Stimulated activated CD4-positive, alpha-beta T cell treated with anti-CD3 and anti-CD28 coated beads, Interleukin-12 subunit alpha, Interleukin-12 subunit beta, amount 100 ng/mL, for 48 hours (primary cell): ENCODE data around the gene CD7.
"Not testable (repeated sequence)": the region's sequence is repeated elsewhere in the genome, so short reads cannot be mapped to it uniquely, and the experiment has no call there.

Source experiments
- DNase-seq, 3 donors: peaks; one replicate each; pipeline ENCODE4 v3.0.0-alpha.2; 2020; ENCODE audit warnings: low read depth in 2 of 3, low spot score in 1 of 3

The CD7 gene

GRCh38 chr17:82347994-82348393 is 30.6 kb upstream of the CD7 start:
- DNase-seq = not testable (repeated sequence)

- DNase-seq = no peak
These were observed 29.2 kb upstream of the CD7 start for GRCh38 chr17:82346342-82347300.

- DNase-seq = no peak
These were observed 28.0 kb upstream of the CD7 start for GRCh38 chr17:82345151-82345976.

GRCh38 chr17:82344175-82344907 is 26.9 kb upstream of the CD7 start:
- no peak for DNase-seq

GRCh38 chr17:82343560-82343959 is 26.2 kb upstream of the CD7 start:
- DNase-seq = no peak

GRCh38 chr17:82342361-82343079 is 25.1 kb upstream of the CD7 start:
- DNase-seq = no peak

- DNase-seq = no peak
These were observed 22.5 kb upstream of the CD7 start for GRCh38 chr17:82339634-82340580.

- DNase-seq = no peak
These were observed 21.6 kb upstream of the CD7 start for GRCh38 chr17:82338858-82339633.

- DNase-seq = no peak
These were observed 17.4 kb upstream of the CD7 start for GRCh38 chr17:82334622-82335394.

- DNase-seq = no peak
These were observed 16.8 kb upstream of the CD7 start for GRCh38 chr17:82334204-82334621.

GRCh38 chr17:82333279-82334171 is 16.1 kb upstream of the CD7 start, which contains the start of gene SECTM1:
Gene SECTM1 (minus strand): TSS chr17:82333766. CDS start chr17:82327240, 6,526 bp downstream.
- no peak for DNase-seq

GRCh38 chr17:82332669-82333278 is 15.4 kb upstream of the CD7 start:
- DNase-seq = no peak

GRCh38 chr17:82331345-82331939 is 14.0 kb upstream of the CD7 start:
- no peak for DNase-seq

GRCh38 chr17:82330322-82331239 is 13.2 kb upstream of the CD7 start:
- DNase-seq = no peak
